MG63 (cell line): ENCODE measurements around the gene POLE. TPM values are rescaled to one million over a fixed set of nuclear protein-coding genes. Genes with fewer than 3 reads are reported as not detected.

Experiments used
- DNase-seq: peaks from one replicate; pipeline ENCODE4 v3.0.0-alpha.2; 2020
- H3K27me3 ChIP-seq: fragments of 250-450 bp; sonication (Bioruptor Pico); 2 replicates; pipeline ENCODE4 v1.5.1; 2020; ENCODE audit warnings: mild to moderate bottlenecking, moderate library complexity
- H3K36me3 ChIP-seq: fragments of 250-450 bp; sonication (Bioruptor Pico); 2 replicates; pipeline ENCODE4 v1.5.1; 2020; ENCODE audit warnings: mild to moderate bottlenecking, moderate library complexity
- H3K4me3 ChIP-seq: fragments of 250-450 bp; sonication (Bioruptor Pico); 2 replicates; pipeline ENCODE4 v1.5.1; 2020; ENCODE audit warnings: mild to moderate bottlenecking, moderate library complexity
- H3K9me3 ChIP-seq: fragments of 250-450 bp; sonication (Bioruptor Pico); 2 replicates; pipeline ENCODE4 v1.5.1; 2020; ENCODE audit warnings: mild to moderate bottlenecking, moderate library complexity
- total RNA-seq: library from RNA; depleted of rRNA; stranded (reverse); fragments of >200 nt; shearing (Covaris generic); gene quantifications from 2 replicates; pipeline ENCODE4 v1.2.3, GENCODE V29; 2014; ENCODE audit warnings: low replicate concordance; rRNA removed

Gene POLE
- total RNA-seq: 18.8 and 47.9 TPM in 2 replicates

GRCh38 chr12:132687211-132688164 is at the start of gene POLE, which contains the start of gene PXMP2:
Gene POLE (minus strand): TSS chr12:132687342. CDS start chr12:132687315, 27 bp downstream.
Gene PXMP2 (plus strand): TSS chr12:132687587. CDS start chr12:132687671, 84 bp downstream.
- H3K36me3 ChIP-seq: peaks cover 38% of the 10 kb centered on the region
- H3K4me3 ChIP-seq: peak within 1 kb of the TSS; percentile 88
- no peaks in the 10 kb centered on the region for H3K27me3 ChIP-seq
- peak; percentile 97 for DNase-seq
- H3K9me3 ChIP-seq: no peaks in the 10 kb centered on the region

- peaks cover 84% of the 10 kb centered on the region for H3K36me3 ChIP-seq
- no peaks in the 10 kb centered on the region for H3K27me3 ChIP-seq
- H3K4me3 ChIP-seq: no peak overlapping the region
- DNase-seq: no peak
- no peaks in the 10 kb centered on the region for H3K9me3 ChIP-seq
Measured at GRCh38 chr12:132736913-132737312, 49.8 kb upstream of the POLE start.

- Histone ChIP-seq H3K27me3 (no peaks in the 10 kb centered on the region), H3K36me3 (peaks cover 83% of the 10 kb centered on the region), H3K9me3 (no peaks in the 10 kb centered on the region), H3K4me3 (no peak overlapping the region)
- DNase-seq: no peak
Measured at GRCh38 chr12:132736378-132736777, 49.2 kb upstream of the POLE start.

- peaks cover 83% of the 10 kb centered on the region for H3K36me3 ChIP-seq
- H3K9me3 ChIP-seq: no peaks in the 10 kb centered on the region
- no peak overlapping the region for H3K4me3 ChIP-seq
Measured at GRCh38 chr12:132735496-132735895, 48.4 kb upstream of the POLE start.

GRCh38 chr12:132734206-132734605 is 47.1 kb upstream of the POLE start:
- no peaks in the 10 kb centered on the region for H3K9me3 ChIP-seq
- no peak overlapping the region for H3K4me3 ChIP-seq
- H3K36me3 ChIP-seq: peaks cover 80% of the 10 kb centered on the region
- no peaks in the 10 kb centered on the region for H3K27me3 ChIP-seq
- DNase-seq: no peak

More at GRCh38 chr12:132735496-132735895, 48.4 kb upstream of the POLE start:
- DNase-seq: no peak
- H3K27me3 ChIP-seq: no peaks in the 10 kb centered on the region

GRCh38 chr12:132731574-132731973 is 44.4 kb upstream of the POLE start:
- H3K4me3 ChIP-seq: no peak overlapping the region
- peaks cover 77% of the 10 kb centered on the region for H3K36me3 ChIP-seq
- no peaks in the 10 kb centered on the region for H3K27me3 ChIP-seq
- no peaks in the 10 kb centered on the region for H3K9me3 ChIP-seq
- no peak for DNase-seq

- Histone ChIP-seq H3K4me3 (no peak overlapping the region), H3K9me3 (no peaks in the 10 kb centered on the region), H3K36me3 (peaks cover 77% of the 10 kb centered on the region), H3K27me3 (no peaks in the 10 kb centered on the region)
- no peak for DNase-seq
Measured at GRCh38 chr12:132730353-132730752, 43.2 kb upstream of the POLE start.

- peaks cover 77% of the 10 kb centered on the region for H3K36me3 ChIP-seq
- no peak for DNase-seq
Measured at GRCh38 chr12:132729541-132730320, 42.6 kb upstream of the POLE start.

GRCh38 chr12:132728502-132728901 is 41.4 kb upstream of the POLE start:
- H3K27me3 ChIP-seq: no peaks in the 10 kb centered on the region
- no peaks in the 10 kb centered on the region for H3K9me3 ChIP-seq
- DNase-seq: no peak
- H3K4me3 ChIP-seq: no peak overlapping the region
- peaks cover 77% of the 10 kb centered on the region for H3K36me3 ChIP-seq

More at GRCh38 chr12:132729541-132730320, 42.6 kb upstream of the POLE start:
- H3K9me3 ChIP-seq: no peaks in the 10 kb centered on the region
- H3K4me3 ChIP-seq: no peak overlapping the region
- no peaks in the 10 kb centered on the region for H3K27me3 ChIP-seq

- Histone ChIP-seq H3K9me3 (no peaks in the 10 kb centered on the region), H3K36me3 (peaks cover 90% of the 10 kb centered on the region), H3K27me3 (no peaks in the 10 kb centered on the region), H3K4me3 (no peak overlapping the region)
- no peak for DNase-seq
Measured at GRCh38 chr12:132727091-132727794, 40.1 kb upstream of the POLE start.

GRCh38 chr12:132726386-132726785 is 39.2 kb upstream of the POLE start:
- DNase-seq: no peak
- H3K27me3 ChIP-seq: no peaks in the 10 kb centered on the region
- peaks cover 93% of the 10 kb centered on the region for H3K36me3 ChIP-seq
- H3K9me3 ChIP-seq: no peaks in the 10 kb centered on the region
- no peak overlapping the region for H3K4me3 ChIP-seq

- H3K36me3 ChIP-seq: peaks cover 89% of the 10 kb centered on the region
Measured at GRCh38 chr12:132724506-132725241, 37.5 kb upstream of the POLE start.

GRCh38 chr12:132723764-132724140 is 36.6 kb upstream of the POLE start:
- no peak for DNase-seq

More at GRCh38 chr12:132724506-132725241, 37.5 kb upstream of the POLE start:
- Histone ChIP-seq H3K9me3 (no peaks in the 10 kb centered on the region), H3K4me3 (no peak overlapping the region), H3K27me3 (no peaks in the 10 kb centered on the region)
- no peak for DNase-seq

GRCh38 chr12:132723015-132723763 is 36.0 kb upstream of the POLE start:
- DNase-seq: no peak
- Histone ChIP-seq H3K9me3 (no peaks in the 10 kb centered on the region), H3K27me3 (no peaks in the 10 kb centered on the region), H3K36me3 (peaks cover 90% of the 10 kb centered on the region), H3K4me3 (no peak overlapping the region)

More at GRCh38 chr12:132723764-132724140, 36.6 kb upstream of the POLE start:
- no peaks in the 10 kb centered on the region for H3K27me3 ChIP-seq
- H3K36me3 ChIP-seq: peaks cover 93% of the 10 kb centered on the region
- no peak overlapping the region for H3K4me3 ChIP-seq
- no peaks in the 10 kb centered on the region for H3K9me3 ChIP-seq

GRCh38 chr12:132720606-132721345 is 33.6 kb upstream of the POLE start:
- Histone ChIP-seq H3K4me3 (no peak overlapping the region), H3K36me3 (peaks cover 88% of the 10 kb centered on the region), H3K9me3 (no peaks in the 10 kb centered on the region), H3K27me3 (no peaks in the 10 kb centered on the region)
- no peak for DNase-seq
